ENCODE measurements around the gene CLEC4F. TPM values are rescaled to one million over a fixed set of nuclear protein-coding genes. Genes with fewer than 3 reads are reported as not detected.
"Not testable (repeated sequence)": the region's sequence is repeated elsewhere in the genome, so short reads cannot be mapped to it uniquely, and the experiment has no call there.

Gene CLEC4F
- total RNA-seq, 4 donors from 2014 or later, result 0.56 to 2.7 TPM; not detected in 2

DNA sequence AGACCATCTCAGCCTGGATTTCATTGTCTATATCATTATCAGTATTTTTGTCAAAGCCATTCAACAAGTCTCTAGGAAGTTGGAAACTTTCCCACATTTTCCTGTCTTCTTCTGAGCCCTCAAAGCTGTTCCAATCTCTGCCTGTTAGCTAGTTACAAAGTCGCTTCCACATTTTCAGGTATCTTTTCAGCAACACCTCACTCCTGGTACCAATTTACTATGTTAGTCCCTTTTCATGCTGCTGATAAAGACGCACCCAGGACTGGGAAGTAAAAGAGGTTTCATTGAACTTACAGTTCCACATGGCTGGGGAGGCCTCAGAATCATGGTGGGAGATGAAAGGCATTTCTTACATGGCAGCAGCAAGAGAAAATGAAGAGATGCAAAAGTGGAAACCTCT, 20.7 kb downstream of the CLEC4F start:
- no peak for ATAC-seq (ENCODE audit: low FRiP score)
- TF ChIP-seq, protein P1, sequence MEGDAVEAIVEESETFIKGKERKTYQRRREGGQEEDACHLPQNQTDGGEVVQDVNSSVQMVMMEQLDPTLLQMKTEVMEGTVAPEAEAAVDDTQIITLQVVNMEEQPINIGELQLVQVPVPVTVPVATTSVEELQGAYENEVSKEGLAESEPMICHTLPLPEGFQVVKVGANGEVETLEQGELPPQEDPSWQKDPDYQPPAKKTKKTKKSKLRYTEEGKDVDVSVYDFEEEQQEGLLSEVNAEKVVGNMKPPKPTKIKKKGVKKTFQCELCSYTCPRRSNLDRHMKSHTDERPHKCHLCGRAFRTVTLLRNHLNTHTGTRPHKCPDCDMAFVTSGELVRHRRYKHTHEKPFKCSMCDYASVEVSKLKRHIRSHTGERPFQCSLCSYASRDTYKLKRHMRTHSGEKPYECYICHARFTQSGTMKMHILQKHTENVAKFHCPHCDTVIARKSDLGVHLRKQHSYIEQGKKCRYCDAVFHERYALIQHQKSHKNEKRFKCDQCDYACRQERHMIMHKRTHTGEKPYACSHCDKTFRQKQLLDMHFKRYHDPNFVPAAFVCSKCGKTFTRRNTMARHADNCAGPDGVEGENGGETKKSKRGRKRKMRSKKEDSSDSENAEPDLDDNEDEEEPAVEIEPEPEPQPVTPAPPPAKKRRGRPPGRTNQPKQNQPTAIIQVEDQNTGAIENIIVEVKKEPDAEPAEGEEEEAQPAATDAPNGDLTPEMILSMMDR (IDR thresholded peaks at IDR 0.05), result no peak
- no peak for DNase-seq (ENCODE audit: low spot score)

DNA sequence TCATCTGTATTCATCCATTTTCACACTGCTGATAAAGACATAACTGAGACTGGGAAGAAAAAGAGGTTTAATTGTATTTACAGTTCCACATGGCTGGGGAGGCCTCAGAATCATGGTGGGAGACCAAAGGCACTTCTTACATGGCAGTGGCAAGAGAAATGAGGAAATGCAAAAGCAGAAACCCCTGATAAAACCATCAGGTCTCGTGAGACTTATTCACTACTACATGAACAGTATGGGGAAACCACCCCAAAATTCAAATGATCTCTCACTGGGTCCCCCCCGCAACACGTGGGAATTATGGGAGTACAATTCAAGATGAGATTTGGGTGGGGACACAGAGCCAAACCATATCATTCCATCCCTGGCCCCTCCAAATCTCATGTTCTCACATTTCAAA, 22.4 kb downstream of the CLEC4F start:
- not testable (repeated sequence) for ATAC-seq (ENCODE audit: low FRiP score); DNase-seq (ENCODE audit: low spot score)

DNA sequence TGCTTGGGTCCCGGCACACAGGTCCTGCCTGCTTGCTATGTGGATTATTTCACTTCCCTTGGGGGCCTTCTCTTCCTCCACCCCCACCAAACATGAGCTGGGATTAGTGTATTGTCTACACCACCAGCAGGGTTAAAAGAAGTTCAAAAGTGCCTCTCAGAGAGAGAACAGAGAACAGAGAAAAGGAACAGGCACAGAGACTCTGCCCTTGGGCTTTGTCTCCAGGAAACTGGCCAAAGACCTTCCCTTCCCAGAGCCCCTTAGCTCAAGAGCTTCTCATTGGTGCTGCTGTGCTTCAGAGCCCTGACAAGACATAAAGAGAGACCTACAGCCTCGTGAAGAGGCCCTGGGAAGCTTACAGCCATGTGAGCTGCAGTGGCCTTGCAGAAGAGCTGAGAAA, 22.9 kb downstream of the CLEC4F start:
- DNase-seq (ENCODE audit: low spot score) (no peak), ATAC-seq (ENCODE audit: low FRiP score) (no peak)
- TF ChIP-seq, protein P1 (IDR thresholded peaks at IDR 0.05), result no peak

DNA sequence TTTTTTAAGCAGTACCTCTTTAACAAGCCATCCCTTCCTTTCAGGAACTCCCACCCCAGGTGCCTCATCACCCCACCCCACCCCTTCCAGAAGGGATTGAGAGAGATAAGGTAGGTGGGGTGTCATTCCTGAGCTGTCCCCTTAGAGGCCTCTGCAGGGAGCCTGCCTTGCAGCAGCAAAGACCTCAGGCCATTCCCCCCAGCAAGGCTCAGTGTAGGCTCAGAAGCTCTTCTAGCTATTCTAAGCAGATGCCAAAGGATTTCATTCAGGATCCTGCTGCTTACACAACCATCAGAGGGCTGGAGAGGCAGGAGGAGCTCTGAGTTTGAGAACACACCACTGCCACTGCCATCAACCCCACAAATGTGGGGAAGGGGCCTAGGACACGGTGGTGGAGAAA, 24.1 kb downstream of the CLEC4F start:
- TF ChIP-seq, protein P1 (IDR thresholded peaks at IDR 0.05), result no peak
- ATAC-seq (ENCODE audit: low FRiP score), result no peak

DNA sequence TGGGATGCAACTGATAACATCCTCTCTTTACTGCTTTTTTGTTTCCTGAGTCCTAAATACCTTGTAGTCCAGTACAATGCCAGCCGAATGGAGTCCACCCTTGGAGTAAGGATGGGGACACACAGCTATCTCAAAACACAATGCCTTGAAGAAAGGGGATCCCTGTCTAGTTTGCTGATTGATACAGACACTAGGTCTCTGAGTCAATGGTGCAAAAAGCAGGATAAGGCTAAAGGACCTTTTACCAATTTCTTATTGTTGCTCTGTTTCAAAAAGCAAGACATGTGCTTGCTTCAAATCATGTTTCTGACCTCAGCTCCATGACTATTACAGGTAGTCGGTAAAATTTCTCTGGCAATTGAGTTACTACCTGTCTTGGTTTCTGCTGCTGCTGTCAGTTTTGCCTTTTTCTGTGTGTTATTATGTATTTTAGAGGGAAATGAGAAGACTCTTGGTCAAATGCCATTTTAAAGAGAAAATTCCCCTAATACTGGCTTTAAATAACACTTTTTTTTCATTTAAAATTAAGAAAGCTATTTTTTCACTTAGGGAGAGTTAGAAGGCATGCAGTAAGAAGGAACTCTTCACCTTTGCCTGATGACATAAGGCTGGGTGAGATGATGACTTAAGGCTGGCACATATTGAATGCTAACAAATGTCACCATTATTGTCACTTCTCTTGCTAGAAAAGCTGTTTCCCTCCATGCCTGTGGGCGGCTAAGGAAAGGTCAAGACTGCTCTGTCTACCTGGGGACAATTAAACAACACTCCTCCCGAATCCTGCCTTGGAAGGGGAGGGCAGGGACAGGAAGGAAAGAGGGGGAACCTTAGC, 25.0 kb downstream of the CLEC4F start:
- TF ChIP-seq, protein P1 (IDR thresholded peaks at IDR 0.05), result no peak
- no peak for DNase-seq (ENCODE audit: low spot score)
- ATAC-seq (ENCODE audit: low FRiP score), result no peak

More for the DNA sequence above, 24.1 kb downstream of the CLEC4F start:
- no peak for DNase-seq (ENCODE audit: low spot score)

DNA sequence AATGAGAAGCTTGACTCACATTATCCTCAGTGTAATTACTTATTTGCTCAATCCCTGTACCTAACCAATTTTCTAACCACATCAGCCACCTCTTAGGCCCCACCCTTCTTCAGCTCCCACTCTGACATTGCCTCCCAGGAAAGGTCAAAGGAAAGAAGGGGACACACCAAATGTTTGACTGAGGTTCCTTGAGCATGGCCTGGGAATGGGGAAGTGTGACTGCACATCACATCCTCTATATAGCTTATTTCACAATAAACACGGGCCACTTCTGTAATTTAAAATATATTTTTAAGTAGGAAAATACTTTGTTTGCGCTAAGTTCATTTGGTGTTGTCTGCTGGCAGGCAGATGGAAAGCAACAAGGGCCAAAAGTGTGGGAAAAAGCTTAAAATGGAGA, 26.9 kb downstream of the CLEC4F start:
- TF ChIP-seq, protein P1 (IDR thresholded peaks at IDR 0.05), result no peak
- ATAC-seq (ENCODE audit: low FRiP score) (no peak), DNase-seq (ENCODE audit: low spot score) (no peak)

DNA sequence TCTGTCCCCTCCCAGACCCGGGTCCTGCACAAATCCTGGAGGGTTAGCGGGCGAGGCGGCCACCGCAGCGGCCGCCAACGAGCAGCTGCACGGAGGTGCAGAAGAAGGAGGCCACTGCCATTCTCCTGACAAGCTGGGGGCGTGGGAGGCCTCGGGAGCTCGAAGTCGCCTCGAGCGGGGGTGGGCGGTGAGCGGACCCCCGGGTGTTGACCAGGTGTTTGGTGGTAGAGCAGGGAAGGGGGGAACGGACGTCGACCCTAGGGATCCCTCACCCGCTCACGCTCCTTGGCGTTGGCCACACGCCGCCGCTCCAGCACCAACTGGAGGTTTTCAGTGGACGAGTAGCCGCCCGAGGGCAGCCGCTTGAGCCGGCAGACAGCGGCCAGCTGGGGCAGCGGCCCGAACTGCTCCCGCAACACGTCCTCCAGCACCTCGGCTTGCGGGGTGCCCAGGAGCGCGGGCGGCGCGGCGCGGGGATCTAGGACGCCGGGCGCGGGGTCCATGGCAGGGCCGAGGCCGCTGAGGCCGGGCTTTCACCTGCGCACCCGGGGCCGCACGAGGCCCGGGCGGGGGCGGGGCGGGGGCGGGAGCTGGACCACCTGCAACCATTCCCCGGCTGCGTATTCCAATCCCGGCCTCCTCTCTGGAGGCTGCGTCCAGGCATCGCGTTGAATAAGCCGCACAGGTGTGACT, 30.1 kb downstream of the CLEC4F start, which contains the start of gene FIGLA:
FIGLA (minus strand) TSS at position 508 of the 693 bp plus-strand sequence; CDS start at position 503, 5 bp downstream.
- DNase-seq (ENCODE audit: low spot score) (no peak), ATAC-seq (ENCODE audit: low FRiP score) (peak; percentile 47)
- TF ChIP-seq, protein P1 (IDR thresholded peaks at IDR 0.05), result no peak
